Measurements from ENCODE around the gene THRB.
"Not testable (repeated sequence)": the region's sequence is repeated elsewhere in the genome, so short reads cannot be mapped to it uniquely, and the experiment has no call there.

Gene THRB

DNA sequence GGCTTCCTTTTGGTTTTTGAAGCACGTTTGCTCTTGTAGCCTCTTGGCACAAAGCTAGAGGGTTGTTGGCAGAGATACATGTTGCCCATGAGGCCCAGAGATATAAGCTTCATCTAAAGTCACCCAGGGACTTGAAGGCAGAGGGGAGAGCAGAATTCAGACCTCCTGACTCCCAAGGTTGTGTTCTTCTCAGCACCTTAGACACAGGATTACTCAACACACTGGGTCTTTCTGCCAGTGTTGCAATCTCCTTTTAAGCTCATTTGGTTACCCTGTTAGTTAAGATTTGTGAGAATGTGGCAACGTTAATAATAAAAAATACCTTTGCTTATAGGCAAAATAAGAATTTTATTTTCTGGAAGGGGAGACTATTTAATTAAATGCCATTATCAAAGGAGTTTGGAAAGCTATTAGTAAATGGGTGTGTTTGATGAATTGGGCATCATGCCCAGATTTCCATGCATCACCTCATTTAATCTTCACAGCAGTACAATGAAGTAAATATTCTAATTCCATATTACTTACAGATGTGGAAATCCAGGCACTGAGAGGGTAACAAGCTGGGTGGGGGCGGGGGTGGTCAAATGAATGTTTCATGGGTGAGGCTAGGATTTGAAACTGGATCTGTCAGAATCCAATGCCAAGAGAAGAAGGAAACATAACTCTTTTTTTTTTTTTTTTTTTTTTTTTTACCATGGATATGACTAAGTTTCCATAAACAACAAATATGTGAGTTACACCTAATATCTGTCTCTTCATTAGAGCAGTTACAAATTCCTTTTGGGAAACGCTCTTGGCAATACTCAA is 366.2 kb downstream of the THRB start:
- DNase-seq (ENCODE audit: extremely low read depth in 1 of 2, low read depth in 1 of 2), result no peak

DNA sequence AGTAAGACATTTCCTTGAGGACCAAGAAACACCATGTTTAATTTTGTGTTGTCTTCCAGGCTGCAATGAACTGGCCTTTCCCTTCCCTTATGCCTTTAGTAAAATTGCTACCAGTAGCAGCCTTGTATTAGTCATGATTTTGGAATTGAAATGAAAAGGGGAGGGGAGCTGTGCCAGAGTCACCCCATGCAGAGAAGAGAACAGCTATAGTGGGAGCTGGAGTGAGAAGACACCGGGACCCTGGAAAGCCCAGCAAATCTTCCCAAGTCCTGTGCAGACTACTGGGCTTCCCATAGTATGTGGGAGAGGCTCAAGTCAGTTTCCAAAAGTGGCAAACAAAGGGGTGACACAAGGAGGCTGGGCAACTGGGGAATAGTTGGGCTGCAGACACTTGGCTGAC is 371.1 kb downstream of the THRB start:
- no peak for DNase-seq (ENCODE audit: extremely low read depth in 1 of 2, low read depth in 1 of 2)

DNA sequence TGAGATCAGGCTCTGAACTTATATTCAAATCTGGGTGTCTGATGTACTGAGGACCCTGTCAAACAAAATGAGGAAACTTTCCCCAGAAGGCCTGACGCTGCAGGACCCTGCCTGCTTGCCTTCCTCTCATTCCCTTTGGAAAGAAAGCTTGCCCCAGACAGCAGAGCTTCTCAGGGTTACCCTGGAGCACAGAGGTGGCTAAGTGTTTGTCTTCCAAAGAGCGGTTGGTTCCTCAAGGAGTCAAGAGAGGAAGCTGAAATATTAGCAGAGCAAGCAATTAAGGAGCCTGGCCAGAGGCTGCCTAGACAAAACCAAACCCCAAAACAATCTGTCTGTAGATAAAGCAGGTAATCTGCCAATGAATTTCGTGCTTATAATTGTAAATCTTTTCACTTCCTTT is 374.2 kb downstream of the THRB start:
- no peak for DNase-seq (ENCODE audit: extremely low read depth in 1 of 2, low read depth in 1 of 2)

DNA sequence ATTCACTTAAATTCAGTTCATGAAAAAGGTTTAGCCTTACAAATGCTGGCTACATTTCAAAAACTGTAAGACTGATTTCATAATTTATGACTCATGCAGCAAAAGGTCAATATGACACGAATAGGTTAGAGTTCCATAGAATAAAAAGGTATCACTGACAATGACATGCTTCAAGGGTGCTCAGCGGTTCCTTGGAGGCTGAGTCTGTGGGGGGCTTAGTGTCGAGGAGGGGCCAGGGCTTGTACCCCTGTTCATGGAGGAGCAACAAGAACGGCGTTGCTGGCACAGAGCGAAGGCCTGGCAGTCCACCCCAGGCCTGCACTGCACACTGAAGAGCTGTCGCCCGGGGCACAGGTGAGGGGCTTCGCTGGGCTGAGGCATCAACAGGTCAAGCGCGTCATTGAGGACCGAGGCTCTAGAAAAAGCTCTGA is 375.3 kb downstream of the THRB start:
- DNase-seq (ENCODE audit: extremely low read depth in 1 of 2, low read depth in 1 of 2), result no peak

DNA sequence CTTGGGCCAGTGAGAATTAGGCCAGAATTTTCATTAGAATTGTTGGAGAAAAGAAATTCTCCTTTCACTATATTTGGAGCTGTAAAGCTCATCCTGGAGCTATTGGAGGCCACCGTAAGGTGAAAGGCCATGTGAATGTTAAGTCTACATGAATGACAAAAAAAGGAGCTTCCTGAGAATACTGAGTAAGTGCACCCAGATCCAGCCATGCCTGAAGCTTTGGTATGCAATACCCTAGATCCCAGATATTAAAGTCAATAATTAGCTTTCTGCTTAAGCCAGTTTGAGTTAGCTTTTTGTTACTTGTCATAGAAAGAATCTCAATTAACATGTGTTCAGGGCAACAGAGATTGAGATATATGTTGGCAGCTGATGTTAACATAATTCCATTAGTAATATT is 377.1 kb downstream of the THRB start:
- no peak for DNase-seq (ENCODE audit: extremely low read depth in 1 of 2, low read depth in 1 of 2)

DNA sequence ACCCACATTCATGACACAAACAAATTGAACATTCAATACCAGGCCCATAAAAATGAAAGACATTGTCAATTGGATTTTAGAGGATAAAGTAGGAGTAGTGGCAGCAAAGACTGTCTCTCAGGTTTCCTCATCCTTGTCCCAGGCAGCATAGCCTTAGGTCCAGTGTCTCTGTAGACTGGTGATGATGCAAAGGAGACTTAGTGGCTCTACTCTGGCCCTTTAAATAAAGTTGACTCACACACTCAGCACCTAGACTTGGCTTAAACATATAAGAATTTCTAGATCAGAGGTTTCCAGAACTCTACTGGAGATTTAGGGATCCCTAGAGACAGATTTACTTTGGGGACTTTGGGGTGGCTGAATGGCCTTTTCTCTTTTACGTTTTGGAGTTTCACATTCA is 382.9 kb downstream of the THRB start:
- no peak for DNase-seq (ENCODE audit: extremely low read depth in 1 of 2, low read depth in 1 of 2)

DNA sequence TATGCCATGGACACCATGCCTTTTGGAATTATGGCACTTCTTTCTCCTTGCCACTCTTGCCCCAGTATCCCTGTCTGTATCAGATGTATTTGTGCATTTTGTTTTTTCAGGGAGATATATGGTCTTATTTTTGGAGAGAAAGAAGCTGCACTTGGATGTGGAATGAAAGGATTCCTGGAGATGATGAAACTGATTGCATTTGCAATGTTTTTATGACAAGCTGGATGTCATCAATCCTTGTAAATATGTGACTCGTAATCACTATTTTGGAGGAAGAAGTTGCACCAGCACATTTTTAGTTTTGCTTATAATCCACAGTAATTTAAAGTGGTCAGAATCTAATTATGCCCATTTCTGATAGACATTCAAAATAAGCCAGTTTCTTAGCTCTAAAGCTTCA is 384.6 kb downstream of the THRB start:
- DNase-seq (ENCODE audit: extremely low read depth in 1 of 2, low read depth in 1 of 2), result no peak

DNA sequence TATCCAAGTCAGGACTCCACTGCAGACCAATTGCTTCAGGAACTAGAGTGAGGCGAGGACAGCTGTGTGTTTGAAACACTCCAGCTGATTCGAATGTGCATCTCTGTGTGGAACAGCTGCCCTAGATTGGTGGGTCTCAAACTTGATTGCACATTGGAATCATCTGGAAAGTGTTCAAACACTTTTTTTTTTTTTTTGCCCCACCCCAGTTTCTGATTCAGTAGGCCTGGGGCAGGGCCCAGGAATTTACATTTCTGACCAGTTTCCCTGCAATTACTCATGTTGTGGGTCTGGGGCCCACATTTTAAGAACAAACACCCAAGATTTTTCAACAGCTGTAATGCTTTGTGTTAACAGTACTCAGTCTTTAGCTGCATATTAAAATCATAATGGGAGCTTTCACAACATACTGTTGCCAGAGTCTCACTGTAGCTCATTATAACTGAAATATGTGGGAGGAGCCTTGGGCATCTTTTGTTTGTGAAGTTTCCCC is 392.9 kb downstream of the THRB start:
- DNase-seq (ENCODE audit: extremely low read depth in 1 of 2, low read depth in 1 of 2), result no peak

DNA sequence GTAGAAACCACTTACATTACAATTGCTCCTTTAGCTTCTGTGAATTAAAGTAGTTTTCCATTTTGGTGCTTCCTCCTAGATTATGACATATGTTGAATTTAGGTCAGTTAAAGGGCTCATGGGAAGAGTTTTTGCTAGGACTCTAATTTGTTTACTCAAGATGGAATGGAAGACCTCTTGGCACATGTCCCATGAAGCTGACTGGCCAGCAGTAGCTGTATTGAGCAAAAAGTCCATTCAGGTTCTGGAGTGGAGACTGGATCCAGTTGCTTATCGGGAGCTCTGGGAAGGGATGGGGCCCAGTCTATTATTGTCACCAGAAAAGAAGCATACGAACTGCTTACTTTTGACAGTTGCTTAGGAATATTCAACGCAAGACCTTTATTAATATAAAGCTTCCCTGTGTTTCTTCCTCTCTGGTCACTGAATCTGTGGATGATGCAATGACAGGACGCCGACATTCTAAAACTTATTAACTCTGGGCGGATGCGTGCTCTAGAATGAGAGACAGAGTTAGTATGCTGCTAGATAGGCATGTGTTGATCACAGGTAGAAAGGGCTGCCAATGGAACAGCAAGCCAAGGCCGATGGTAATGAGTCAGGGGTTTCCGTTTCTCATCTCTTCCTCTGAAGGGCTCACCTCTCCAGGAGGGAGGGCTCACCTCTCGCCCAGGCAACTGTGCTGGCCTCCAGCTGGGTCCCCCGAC is 393.8 kb downstream of the THRB start:
- DNase-seq (ENCODE audit: extremely low read depth in 1 of 2, low read depth in 1 of 2), result no peak

DNA sequence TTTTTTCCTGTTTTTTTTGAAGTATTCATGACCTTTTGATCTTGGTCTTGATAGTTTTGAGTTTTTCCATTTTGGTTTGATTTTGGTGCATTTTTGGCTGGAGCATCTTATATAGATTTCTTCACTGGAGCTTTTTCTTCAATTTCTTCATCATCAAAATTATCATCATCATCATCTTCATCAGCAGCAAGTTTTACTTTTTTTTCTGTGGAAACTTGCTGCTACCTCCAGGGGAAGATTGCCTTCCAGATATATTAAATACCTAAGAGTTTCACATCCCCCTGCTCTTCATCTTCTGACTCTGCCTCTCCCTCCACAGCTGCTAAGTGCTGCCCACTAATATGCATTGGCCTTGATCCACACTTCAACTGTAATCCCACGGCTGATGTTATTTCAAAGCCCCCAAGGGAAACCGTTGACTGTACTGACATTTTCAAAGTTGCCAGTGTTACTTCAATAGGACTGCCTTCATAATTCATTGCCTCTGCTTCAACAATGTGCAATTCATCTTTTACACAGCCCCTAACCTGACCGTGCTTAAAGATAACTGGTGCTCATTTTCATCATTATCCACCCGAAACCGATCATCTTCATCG is 397.9 kb downstream of the THRB start:
- no peak for DNase-seq (ENCODE audit: extremely low read depth in 1 of 2, low read depth in 1 of 2)

DNA sequence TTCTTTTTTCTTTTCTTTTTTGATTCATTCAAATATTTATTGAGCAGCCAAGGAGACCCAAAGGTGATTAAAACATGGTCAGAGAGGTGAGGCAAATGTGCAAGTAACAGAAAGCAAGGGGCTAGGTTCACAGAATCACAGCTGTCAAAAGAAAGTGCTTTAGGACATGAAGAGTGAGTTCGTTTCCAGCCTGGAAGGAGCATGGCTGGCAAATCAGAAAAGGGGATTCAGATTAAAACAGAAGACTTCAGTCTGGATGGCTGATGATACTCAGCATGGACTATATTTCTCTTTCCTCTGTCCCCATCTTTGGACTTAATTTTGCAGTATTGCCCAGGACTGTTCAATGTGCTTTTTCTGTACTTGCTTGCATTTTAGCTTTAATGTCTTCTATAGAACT is 398.4 kb downstream of the THRB start:
- no peak for DNase-seq (ENCODE audit: extremely low read depth in 1 of 2, low read depth in 1 of 2)

DNA sequence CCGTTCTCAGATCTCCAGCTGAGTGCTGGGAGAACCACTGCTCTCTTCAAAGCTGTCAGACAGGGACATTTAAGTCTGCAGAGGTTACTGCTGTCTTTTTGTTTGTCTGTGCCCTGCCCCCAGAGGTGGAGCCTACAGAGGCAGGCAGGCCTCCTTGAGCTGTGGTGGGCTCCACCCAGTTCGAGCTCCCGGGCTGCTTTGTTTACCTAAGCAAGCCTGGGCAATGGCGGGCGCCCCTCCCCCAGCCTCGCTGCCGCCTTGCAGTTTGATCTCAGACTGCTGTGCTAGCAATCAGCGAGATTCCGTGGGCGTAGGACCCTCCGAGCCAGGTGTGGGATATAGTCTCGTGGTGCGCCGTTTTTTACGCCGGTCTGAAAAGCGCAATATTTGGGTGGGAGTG is 399.8 kb downstream of the THRB start:
- not testable (repeated sequence) for DNase-seq (ENCODE audit: extremely low read depth in 1 of 2, low read depth in 1 of 2)

DNA sequence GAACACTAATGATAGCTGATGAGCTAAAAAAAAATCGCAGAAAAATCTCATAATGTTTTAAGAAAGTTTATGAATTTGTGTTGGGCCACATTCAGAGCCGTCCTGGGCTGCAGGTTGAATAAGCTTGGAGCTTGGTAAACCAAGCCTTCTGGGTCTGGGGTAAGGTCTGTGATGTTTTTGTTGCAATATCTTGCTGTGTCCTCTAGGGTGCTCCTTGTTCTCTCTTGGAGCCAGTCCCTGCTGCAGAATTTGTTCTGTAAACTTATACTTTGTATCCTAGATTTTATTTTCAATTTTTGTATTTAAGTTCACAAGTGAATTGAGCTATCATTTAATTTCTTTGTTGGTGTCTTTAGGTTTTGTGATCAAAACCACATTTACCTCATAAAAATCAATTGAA is 405.9 kb downstream of the THRB start:
- no peak for DNase-seq (ENCODE audit: extremely low read depth in 1 of 2, low read depth in 1 of 2)

DNA sequence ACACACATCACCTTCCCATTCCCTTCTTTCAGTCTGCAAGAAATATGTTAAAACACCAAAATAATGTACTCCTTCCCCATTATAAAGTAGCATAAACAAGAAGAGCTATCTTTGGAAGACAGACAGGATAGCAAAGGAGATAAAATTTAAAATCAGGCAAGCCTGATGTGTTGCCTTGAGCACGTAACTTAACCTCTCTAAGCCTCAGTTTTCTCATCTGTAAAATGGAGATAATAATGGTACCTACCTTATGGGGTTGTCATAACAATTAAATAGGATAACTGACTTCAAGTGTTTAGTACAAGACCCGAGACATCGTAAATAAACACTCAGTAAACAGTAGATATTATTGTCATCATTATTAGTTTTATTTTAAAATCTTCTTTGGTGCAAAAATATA is 407.2 kb downstream of the THRB start:
- no peak for DNase-seq (ENCODE audit: extremely low read depth in 1 of 2, low read depth in 1 of 2)

DNA sequence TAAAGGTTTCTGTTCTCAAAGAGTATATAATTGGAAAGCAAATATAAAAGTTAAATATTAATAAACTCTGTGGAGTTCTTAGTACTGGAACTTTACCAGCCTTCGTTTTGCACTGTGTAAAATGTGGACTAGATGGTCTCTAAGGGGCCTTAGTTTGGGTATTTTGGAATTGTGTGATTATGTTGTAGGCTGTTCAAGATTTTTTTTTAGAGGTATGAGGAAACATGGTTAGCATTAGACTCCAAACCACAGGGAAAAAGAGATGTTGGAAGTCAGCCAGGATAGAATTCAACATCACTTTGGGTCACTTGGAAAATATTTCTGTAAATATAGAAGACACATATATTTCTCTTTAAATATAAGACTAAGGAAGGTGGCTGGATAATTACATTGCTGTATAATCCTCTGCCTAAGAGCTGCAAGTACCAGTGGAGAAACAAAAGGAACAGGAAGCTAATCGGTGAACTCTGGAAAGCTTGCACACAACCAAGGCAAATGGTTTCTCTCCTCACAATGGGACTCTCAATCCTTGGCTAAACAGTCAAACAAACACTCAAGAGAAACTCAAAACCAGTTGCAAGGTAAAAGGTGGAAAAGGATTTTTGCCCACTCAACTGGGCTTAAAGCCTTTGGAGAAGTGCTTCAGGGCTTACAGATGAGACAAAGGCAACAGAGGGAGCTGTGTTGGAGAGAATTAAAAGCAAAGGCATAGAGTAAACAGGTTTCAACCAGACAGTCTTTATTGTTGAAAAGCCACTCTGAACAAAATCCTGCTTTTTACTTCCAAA is 407.8 kb downstream of the THRB start:
- DNase-seq (ENCODE audit: extremely low read depth in 1 of 2, low read depth in 1 of 2), result no peak

DNA sequence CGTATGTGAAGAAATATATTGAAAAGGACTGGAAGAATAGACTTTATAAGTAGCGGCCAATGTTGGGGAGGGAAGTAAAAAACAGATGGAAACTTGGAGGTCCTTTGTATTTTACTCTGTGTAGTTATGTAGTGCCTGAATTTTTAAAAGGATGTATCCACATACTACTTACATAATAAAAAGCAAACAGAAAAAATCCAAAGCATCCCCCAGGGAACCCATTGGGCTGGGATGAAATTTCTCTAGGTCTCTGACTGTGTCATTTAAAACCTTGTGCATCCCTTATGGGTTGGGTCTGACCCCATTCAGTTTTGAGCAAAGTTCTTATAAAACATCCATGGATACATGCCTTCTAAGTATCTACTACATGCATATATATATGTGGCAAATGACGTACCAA is 408.4 kb downstream of the THRB start:
- DNase-seq (ENCODE audit: extremely low read depth in 1 of 2, low read depth in 1 of 2), result no peak

DNA sequence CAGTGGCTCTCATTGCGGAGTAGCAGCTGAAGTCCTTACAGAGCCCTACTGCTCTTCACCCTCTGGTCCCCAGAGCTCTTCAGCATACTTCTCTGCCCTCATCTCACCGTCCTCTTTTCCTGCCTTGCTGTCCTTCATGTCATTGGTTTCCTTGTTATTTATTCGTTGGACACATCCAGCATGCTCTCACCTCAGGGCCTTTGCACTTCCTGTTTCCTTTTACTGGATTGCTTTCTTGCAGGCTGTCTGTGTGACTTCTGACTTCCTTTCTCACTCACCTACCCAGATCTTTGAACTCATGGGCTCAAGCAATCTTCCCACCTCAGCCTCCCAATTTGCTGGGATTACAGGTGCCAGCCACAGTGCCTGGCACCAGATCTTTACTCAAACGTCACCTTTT is 422.5 kb downstream of the THRB start:
- DNase-seq (ENCODE audit: extremely low read depth in 1 of 2, low read depth in 1 of 2), result no peak

DNA sequence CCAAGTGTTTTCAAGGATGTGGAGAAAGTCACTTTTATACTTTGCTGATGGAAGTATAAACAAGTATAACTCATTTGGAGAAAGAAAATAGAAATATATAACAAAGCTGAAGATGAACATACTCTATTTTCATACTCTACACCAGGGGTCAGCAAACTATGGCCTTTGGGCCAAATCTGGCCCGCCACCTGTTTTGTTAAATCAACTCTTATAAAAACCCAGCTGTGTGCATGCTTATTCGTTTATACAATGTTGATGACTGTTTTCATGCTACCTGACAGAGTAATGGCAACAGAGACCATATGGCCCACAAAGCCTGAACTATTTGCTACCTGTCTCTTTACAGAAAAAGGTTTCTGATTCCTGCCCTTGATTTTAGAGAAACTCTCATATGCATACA is 425.6 kb downstream of the THRB start:
- DNase-seq (ENCODE audit: extremely low read depth in 1 of 2, low read depth in 1 of 2), result no peak

DNA sequence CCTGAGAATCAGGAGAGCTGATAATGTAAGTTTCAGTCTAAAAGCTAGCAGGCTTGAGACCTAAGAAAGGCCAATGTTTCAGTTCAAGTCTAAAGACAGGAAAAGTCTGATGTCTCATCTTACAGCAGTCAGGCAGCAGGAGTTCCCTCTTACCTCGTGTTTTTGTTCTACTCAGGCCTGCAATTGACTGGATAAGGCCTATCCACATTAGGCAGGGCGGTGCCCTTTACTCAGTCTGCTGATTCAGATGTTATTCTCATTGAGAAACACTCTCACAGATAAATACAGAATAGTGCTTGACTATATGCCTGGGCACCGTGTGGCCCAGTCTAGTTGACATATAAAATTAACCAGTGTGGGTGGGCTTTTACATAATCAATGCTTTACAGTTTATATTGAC is 427.2 kb downstream of the THRB start:
- DNase-seq (ENCODE audit: extremely low read depth in 1 of 2, low read depth in 1 of 2), result no peak
